Mesothelial cell of epicardium (in vitro differentiated cells): ENCODE data around the gene KCNQ5. TPM values are rescaled to one million over a fixed set of nuclear protein-coding genes. Genes with fewer than 3 reads are reported as not detected.

Source experiments
- DNase-seq, 2 experiments: peaks; one replicate each; pipeline ENCODE4 v3.0.0; 2021; ENCODE audit warnings: low spot score in 2 of 2; ENCODE audit not compliant: unreplicated experiment in 2 of 2
- H3K27ac Mint-ChIP-seq: 2 replicates; pipeline ENCODE4 v1.8.0; 2021; ENCODE audit warnings: mixed read lengths
- H3K27me3 Mint-ChIP-seq: 2 replicates; pipeline ENCODE4 v1.8.0; 2021; ENCODE audit warnings: low read depth, mixed read lengths
- H3K36me3 Mint-ChIP-seq: 2 replicates; pipeline ENCODE4 v1.8.0; 2021; ENCODE audit warnings: mixed read lengths
- H3K4me1 Mint-ChIP-seq: 2 replicates; pipeline ENCODE4 v1.8.0; 2021; ENCODE audit warnings: mixed read lengths
- H3K4me3 Mint-ChIP-seq: 2 replicates; pipeline ENCODE4 v1.8.0; 2021; ENCODE audit warnings: mild to moderate bottlenecking, moderate library complexity, mixed read lengths
- H3K9me3 Mint-ChIP-seq: 2 replicates; pipeline ENCODE4 v1.8.0; 2021; ENCODE audit warnings: mixed read lengths
- total RNA-seq: library from RNA; stranded (reverse); gene quantifications from 3 replicates; pipeline ENCODE4 v1.2.1, GENCODE V29; 2021
- TF ChIP-seq, protein P1 (sequence below): fragments of 200-600 bp; sonication (generic); IDR thresholded peaks from one replicate; pipeline ENCODE4 v1.5.0; 2021; ENCODE audit warnings: antibody characterized with exemption; ENCODE audit not compliant: unreplicated experiment

KCNQ5 gene
- total RNA-seq, 1 donor from 2014 or later: 4.8 TPM

DNA sequence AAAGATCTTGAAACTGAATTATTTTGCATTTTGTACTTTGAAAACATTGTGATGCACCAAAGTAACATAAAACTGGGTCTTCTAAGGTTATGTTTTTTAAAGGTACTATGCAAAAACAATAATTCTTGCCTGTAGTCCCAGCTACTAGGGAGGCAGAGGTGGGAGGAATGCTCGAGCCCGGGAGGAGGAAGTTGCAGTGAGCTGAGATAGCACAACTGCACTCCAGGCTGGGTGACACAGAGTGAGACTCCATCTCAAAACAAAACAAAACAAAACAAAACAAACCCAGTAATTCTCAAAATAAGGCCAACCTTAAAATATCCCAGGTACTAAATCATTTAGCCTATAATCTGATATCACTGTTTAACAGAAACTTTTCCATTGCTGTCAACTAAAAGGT lies 333.8 kb downstream of the KCNQ5 start:
- H3K36me3 Mint-ChIP-seq: no peaks in the 10 kb centered on the region
- peaks cover 54% of the 10 kb centered on the region for H3K4me1 Mint-ChIP-seq
- H3K4me3 Mint-ChIP-seq: no peak overlapping the region
- no peaks in the 10 kb centered on the region for H3K27me3 Mint-ChIP-seq
- DNase-seq: no peak
- H3K27ac Mint-ChIP-seq: peak overlapping the region; percentile 61
- TF ChIP-seq, protein P1, sequence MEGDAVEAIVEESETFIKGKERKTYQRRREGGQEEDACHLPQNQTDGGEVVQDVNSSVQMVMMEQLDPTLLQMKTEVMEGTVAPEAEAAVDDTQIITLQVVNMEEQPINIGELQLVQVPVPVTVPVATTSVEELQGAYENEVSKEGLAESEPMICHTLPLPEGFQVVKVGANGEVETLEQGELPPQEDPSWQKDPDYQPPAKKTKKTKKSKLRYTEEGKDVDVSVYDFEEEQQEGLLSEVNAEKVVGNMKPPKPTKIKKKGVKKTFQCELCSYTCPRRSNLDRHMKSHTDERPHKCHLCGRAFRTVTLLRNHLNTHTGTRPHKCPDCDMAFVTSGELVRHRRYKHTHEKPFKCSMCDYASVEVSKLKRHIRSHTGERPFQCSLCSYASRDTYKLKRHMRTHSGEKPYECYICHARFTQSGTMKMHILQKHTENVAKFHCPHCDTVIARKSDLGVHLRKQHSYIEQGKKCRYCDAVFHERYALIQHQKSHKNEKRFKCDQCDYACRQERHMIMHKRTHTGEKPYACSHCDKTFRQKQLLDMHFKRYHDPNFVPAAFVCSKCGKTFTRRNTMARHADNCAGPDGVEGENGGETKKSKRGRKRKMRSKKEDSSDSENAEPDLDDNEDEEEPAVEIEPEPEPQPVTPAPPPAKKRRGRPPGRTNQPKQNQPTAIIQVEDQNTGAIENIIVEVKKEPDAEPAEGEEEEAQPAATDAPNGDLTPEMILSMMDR: no peak
- no peaks in the 10 kb centered on the region for H3K9me3 Mint-ChIP-seq

GRCh38 chr6:72956272-72956671 lies 334.4 kb downstream of the KCNQ5 start:
- no peaks in the 10 kb centered on the region for H3K9me3 Mint-ChIP-seq
- peak overlapping the region; percentile 61 for H3K27ac Mint-ChIP-seq
- DNase-seq: no peak
- peaks cover 54% of the 10 kb centered on the region for H3K4me1 Mint-ChIP-seq
- no peak overlapping the region for H3K4me3 Mint-ChIP-seq
- H3K36me3 Mint-ChIP-seq: no peaks in the 10 kb centered on the region
- TF ChIP-seq, protein P1: no peak
- no peaks in the 10 kb centered on the region for H3K27me3 Mint-ChIP-seq

DNA sequence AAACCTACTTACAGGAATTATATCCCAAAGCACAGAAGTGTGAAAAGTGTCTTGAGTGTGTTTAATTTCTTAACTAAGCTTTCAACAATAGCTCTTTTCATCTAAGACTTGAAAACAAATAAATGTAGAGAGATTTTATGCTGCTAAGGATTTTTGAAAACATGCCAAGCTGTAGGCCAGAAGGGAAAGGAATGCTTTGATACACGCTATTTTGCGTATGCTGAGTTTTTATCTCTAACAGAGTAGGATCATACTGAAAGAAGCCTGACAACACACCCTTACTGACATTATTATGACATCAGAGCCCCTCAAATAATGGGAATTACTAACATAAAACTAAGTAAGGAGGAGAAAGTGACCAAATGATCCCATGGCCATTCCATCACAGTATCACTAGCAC lies 338.0 kb downstream of the KCNQ5 start:
- Mint-ChIP-seq H3K4me3 (no peak overlapping the region), H3K4me1 (peaks cover 36% of the 10 kb centered on the region), H3K27ac (peak overlapping the region; percentile 94), H3K9me3 (no peaks in the 10 kb centered on the region), H3K36me3 (no peaks in the 10 kb centered on the region), H3K27me3 (no peaks in the 10 kb centered on the region)
- TF ChIP-seq, protein P1: no peak
- DNase-seq: no peak

GRCh38 chr6:72963946-72964345 lies 342.1 kb downstream of the KCNQ5 start:
- Mint-ChIP-seq H3K9me3 (no peaks in the 10 kb centered on the region), H3K27me3 (no peaks in the 10 kb centered on the region), H3K4me1 (peaks cover 16% of the 10 kb centered on the region), H3K4me3 (no peak overlapping the region), H3K27ac (no peak overlapping the region), H3K36me3 (no peaks in the 10 kb centered on the region)
- TF ChIP-seq, protein P1: no peak
- DNase-seq: no peak

- no peak overlapping the region for H3K27ac Mint-ChIP-seq
- H3K27me3 Mint-ChIP-seq: no peaks in the 10 kb centered on the region
- no peak for DNase-seq
- H3K4me1 Mint-ChIP-seq: peaks cover 3% of the 10 kb centered on the region
- H3K9me3 Mint-ChIP-seq: no peaks in the 10 kb centered on the region
- peaks cover 2% of the 10 kb centered on the region for H3K36me3 Mint-ChIP-seq
- TF ChIP-seq, protein P1: no peak
- no peak overlapping the region for H3K4me3 Mint-ChIP-seq
Measured at GRCh38 chr6:72966628-72967280, 344.9 kb downstream of the KCNQ5 start.
